ENCODE results near the gene GSC2.

DNA sequence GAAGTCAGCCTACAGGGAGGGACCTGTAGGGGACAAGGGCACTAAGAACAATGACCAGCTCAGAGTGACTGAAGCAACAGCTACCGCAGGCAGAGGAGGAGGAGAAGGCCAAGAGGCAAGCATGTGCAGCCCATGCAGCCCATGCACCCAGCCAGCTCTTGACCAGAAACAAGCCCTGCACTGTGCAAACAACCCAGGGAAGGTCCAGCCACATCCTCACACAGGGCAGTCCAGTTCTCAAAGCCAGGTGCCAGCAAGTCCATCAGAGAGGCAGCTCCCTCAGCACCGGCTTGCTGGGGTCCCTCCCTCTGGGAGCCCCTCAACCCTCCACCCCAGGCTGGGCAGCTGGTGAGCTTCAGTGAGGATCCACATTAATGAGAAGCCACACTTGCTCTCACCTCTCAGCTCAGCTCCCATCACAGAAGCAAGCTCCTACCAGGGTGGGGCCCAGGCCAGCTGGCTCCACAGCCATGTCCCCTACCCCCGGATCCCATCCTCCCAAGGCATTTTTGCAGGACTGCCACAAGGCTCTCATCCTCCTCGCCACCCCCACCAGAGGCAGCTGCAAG, 35.0 kb downstream of the GSC2 start:
- TF ChIP-seq ZNF274 (IDR thresholded peaks at IDR 0.05; ENCODE audit: low read depth, low read length) = no peak
- TF ChIP-seq YY1 (IDR thresholded peaks at IDR 0.05; ENCODE audit: insufficient read depth, insufficient read length) = no peak
- no peak for TF ChIP-seq SUZ12 (IDR thresholded peaks at IDR 0.05; ENCODE audit: extremely low read depth, insufficient read depth, insufficient read length)

Measured in NT2/D1 (cell line).